IMR-90 (cell line): ENCODE results near the gene MYO9B. TPM values are rescaled to one million over a fixed set of nuclear protein-coding genes. Genes with fewer than 3 reads are reported as not detected.

Experiments
- ATAC-seq: fragments of 200-7000 bp; cut with Tn5 transposase; 2 replicates; pipeline ENCODE4 v1.9.1; 2020; ENCODE audit warnings: low read depth, mild to moderate bottlenecking, moderate library complexity
- BruUV-seq: library from RNA; stranded (reverse); fragments of 400-500 nt; replicated peaks from 2 replicates; lab custom pipeline; 2021; lab: Mats Ljungman, UMichigan
- CTCF ChIA-PET: fragments of 300-600 bp; formaldehyde crosslinking; extraction: SDS; loops from one replicate; lab custom pipeline; 2021; ENCODE audit warnings: antibody characterized with exemption; lab: Yijun Ruan, JAX
- POLR2A ChIA-PET: fragments of 300-600 bp; sonication (Branson Sonifier 250); formaldehyde crosslinking; loops from one replicate; lab custom pipeline; 2022; ENCODE audit warnings: antibody characterized with exemption; ENCODE audit not compliant: unreplicated experiment; lab: Charles Lee
- DNase-seq: peaks from one replicate; pipeline ENCODE4 v3.0.0; 2013
- H2AFZ ChIP-seq: replicated peaks from 2 replicates; pipeline ENCODE3; 2013; ENCODE audit warnings: low read length, mild to moderate bottlenecking; ENCODE audit not compliant: poor library complexity
- H2AK5ac ChIP-seq: 2 replicates; pipeline ENCODE4 v1.6.1; 2013; ENCODE audit warnings: low read depth, low read length, inconsistent platforms
- H2AK9ac ChIP-seq: replicated peaks from 2 replicates; pipeline ENCODE3; 2013; ENCODE audit warnings: mild to moderate bottlenecking, low read depth, low read length, moderate library complexity; ENCODE audit not compliant: poor library complexity
- H2BK120ac ChIP-seq: 2 replicates; pipeline ENCODE4 v1.6.1; 2013; ENCODE audit warnings: low read depth, low read length, inconsistent platforms
- H2BK15ac ChIP-seq: 3 replicates; pipeline ENCODE4 v1.6.1; 2013; ENCODE audit warnings: low read depth, low read length, inconsistent platforms
- H2BK20ac ChIP-seq: 2 replicates; pipeline ENCODE4 v1.6.1; 2013; ENCODE audit warnings: low read depth, mild to moderate bottlenecking, inconsistent platforms, low read length, moderate library complexity
- H2BK5ac ChIP-seq: 2 replicates; pipeline ENCODE4 v1.6.1; 2013; ENCODE audit warnings: mild to moderate bottlenecking, low read depth, low read length, inconsistent platforms; ENCODE audit not compliant: poor library complexity, severe bottlenecking
- H3K14ac ChIP-seq: replicated peaks from 2 replicates; pipeline ENCODE4 v1.6.1; 2013; ENCODE audit warnings: low read depth, low read length, inconsistent platforms
- H3K18ac ChIP-seq: 2 replicates; pipeline ENCODE4 v1.6.1; 2013; ENCODE audit warnings: low read depth, low read length, control low read depth
- H3K23ac ChIP-seq: 2 replicates; pipeline ENCODE4 v1.6.1; 2013; ENCODE audit warnings: low read depth, low read length, inconsistent platforms
- H3K27ac ChIP-seq: 2 replicates; pipeline ENCODE4 v1.5.1; 2013; ENCODE audit warnings: mild to moderate bottlenecking, control low read depth, low read length; ENCODE audit not compliant: insufficient read depth
- H3K27me3 ChIP-seq: 2 replicates; pipeline ENCODE4 v1.6.1; 2013; ENCODE audit warnings: low read length; ENCODE audit not compliant: control insufficient read depth, insufficient read depth
- H3K36me3 ChIP-seq: 2 replicates; pipeline ENCODE4 v1.6.1; 2013; ENCODE audit warnings: low read length, mixed read lengths; ENCODE audit not compliant: control insufficient read depth, insufficient read depth
- H3K4ac ChIP-seq: 2 replicates; pipeline ENCODE4 v1.6.1; 2013; ENCODE audit warnings: low read depth, low read length, inconsistent platforms
- H3K4me1 ChIP-seq: 2 replicates; pipeline ENCODE4 v1.6.1; 2013; ENCODE audit warnings: low read length, mixed read lengths; ENCODE audit not compliant: control insufficient read depth, insufficient read depth
- H3K4me2 ChIP-seq: 2 replicates; pipeline ENCODE4 v1.6.1; 2013; ENCODE audit warnings: low read depth, mild to moderate bottlenecking, control low read depth, low read length, moderate library complexity
- H3K4me3 ChIP-seq: 2 replicates; pipeline ENCODE4 v1.5.1; 2013; ENCODE audit warnings: low read depth, mild to moderate bottlenecking, control low read depth, low read length, moderate library complexity; ENCODE audit not compliant: insufficient read depth
- H3K56ac ChIP-seq: 2 replicates; pipeline ENCODE4 v1.6.1; 2013; ENCODE audit warnings: low read length, inconsistent platforms; ENCODE audit not compliant: insufficient read depth; ENCODE audit errors: extremely low read depth
- H3K79me1 ChIP-seq, 2 experiments: 2 replicates each; pipeline ENCODE4 v1.6.1; 2013; ENCODE audit warnings: low read length in 2 of 2, inconsistent platforms in 1 of 2, low read depth in 1 of 2
- H3K9ac ChIP-seq: 2 replicates; pipeline ENCODE4 v1.6.1; 2013; ENCODE audit warnings: low read depth, low read length, control low read depth
- H3K9me1 ChIP-seq: 2 replicates; pipeline ENCODE4 v1.6.1; 2013; ENCODE audit warnings: low read length, inconsistent platforms; ENCODE audit not compliant: insufficient read depth
- H3K9me3 ChIP-seq: 2 replicates; pipeline ENCODE4 v1.6.1; 2013; ENCODE audit warnings: low read length; ENCODE audit not compliant: control insufficient read depth, insufficient read depth
- H4K20me1 ChIP-seq: 2 replicates; pipeline ENCODE4 v1.6.1; 2013; ENCODE audit warnings: low read length, inconsistent platforms; ENCODE audit not compliant: insufficient read depth
- H4K5ac ChIP-seq: 2 replicates; pipeline ENCODE4 v1.6.1; 2013; ENCODE audit warnings: mild to moderate bottlenecking, low read depth, low read length, control low read depth
- H4K8ac ChIP-seq, 2 experiments: 2 replicates each; pipeline ENCODE4 v1.6.1; 2013; ENCODE audit warnings: low read depth in 2 of 2, low read length in 2 of 2, control low read depth in 1 of 2, inconsistent platforms in 1 of 2
- H4K91ac ChIP-seq: 2 replicates; pipeline ENCODE4 v1.6.1; 2013; ENCODE audit warnings: low read depth, low read length, inconsistent platforms; ENCODE audit not compliant: insufficient read depth
- BHLHE40 ChIP-seq: fragments of 150-350 bp; IDR thresholded peaks from 2 replicates; pipeline ENCODE4 v1.6.1; 2016; ENCODE audit warnings: mild to moderate bottlenecking, low read depth, low read length
- CEBPB ChIP-seq: IDR thresholded peaks from 2 replicates; pipeline ENCODE4 v1.6.1; 2012; ENCODE audit warnings: low read depth, low read length, improper control_type of control experiment
- CHD1 ChIP-seq: IDR thresholded peaks from 2 replicates; pipeline ENCODE4 v1.6.1; 2012; ENCODE audit warnings: low read depth, low read length, improper control_type of control experiment
- FOS ChIP-seq: fragments of 150-350 bp; IDR thresholded peaks from 2 replicates; pipeline ENCODE4 v1.6.1; 2016; ENCODE audit warnings: low read depth, low read length
- MAFK ChIP-seq: IDR thresholded peaks from 2 replicates; pipeline ENCODE4 v1.6.1; 2012; ENCODE audit warnings: low read depth, low read length, improper control_type of control experiment
- MAZ ChIP-seq: IDR thresholded peaks from 2 replicates; pipeline ENCODE4 v1.6.1; 2012; ENCODE audit warnings: low read depth, mild to moderate bottlenecking, low read length, improper control_type of control experiment, moderate library complexity, borderline replicate concordance
- MXI1 ChIP-seq: IDR thresholded peaks from 2 replicates; pipeline ENCODE4 v1.6.1; 2012; ENCODE audit warnings: low read depth, mild to moderate bottlenecking, low read length, moderate library complexity, borderline replicate concordance
- NFE2L2 ChIP-seq: fragments of 150-350 bp; IDR thresholded peaks from 2 replicates; pipeline ENCODE4 v1.6.1; 2016; ENCODE audit warnings: low read depth, mild to moderate bottlenecking, low read length
- POLR2A ChIP-seq: IDR thresholded peaks from 2 replicates; pipeline ENCODE4 v1.6.1; 2012; ENCODE audit warnings: mild to moderate bottlenecking, low read depth, low read length
- RAD21 ChIP-seq: IDR thresholded peaks from 2 replicates; pipeline ENCODE4 v1.6.1; 2012; ENCODE audit warnings: low read length, improper control_type of control experiment
- RCOR1 ChIP-seq: IDR thresholded peaks from 2 replicates; pipeline ENCODE4 v1.6.1; 2012; ENCODE audit warnings: mild to moderate bottlenecking, low read length, improper control_type of control experiment; ENCODE audit not compliant: insufficient replicate concordance
- RFX5 ChIP-seq: IDR thresholded peaks from 2 replicates; pipeline ENCODE4 v1.8.0; 2012; ENCODE audit warnings: low read depth, mild to moderate bottlenecking, low read length, moderate library complexity
- SMC3 ChIP-seq: fragments of 150-350 bp; IDR thresholded peaks from 2 replicates; pipeline ENCODE4 v1.6.1; 2016; ENCODE audit warnings: low read depth, mild to moderate bottlenecking, antibody characterized with exemption, low read length, moderate library complexity
- WGBS, 2 experiments: methylation state at CpG; one replicate each; pipeline versions ENCODE4 v1.1.5 to v1.1.7; 2013; ENCODE audit warnings: missing lambda C conversion rate in 2 of 2; ENCODE audit not compliant: insufficient read length in 1 of 2; ENCODE audit errors: extremely low coverage in 2 of 2; 5-methylcytosine and 5-hydroxymethylcytosine counted together
- dilution Hi-C: fragments of 300-500 bp; cut with HindIII; formaldehyde crosslinking; loops from one replicate; pipeline ENCODE4 v1.14.3; 2018; ENCODE audit warnings: low sequenced_read_pairs; ENCODE audit not compliant: unreplicated experiment
- in situ Hi-C: fragments of 300-500 bp; cut with MboI; formaldehyde crosslinking; loops from 3 replicates; pipeline ENCODE4 v1.14.3; 2019; ENCODE audit warnings: low sequenced_read_pairs, inconsistent platforms, mixed read lengths
- intact Hi-C: fragments of 100-400 bp; cut with micrococcal nuclease; formaldehyde crosslinking; loops from 2 replicates; pipeline ENCODE4 v1.10.0; 2022
- polyA plus RNA-seq, 3 experiments: library from polyadenylated mRNA; depleted of rRNA; stranded (reverse); fragments of >200 nt; gene quantifications; 2 replicates each; pipeline ENCODE4 v1.2.3, GENCODE V29; 2012; ENCODE audit warnings: low replicate concordance in 1 of 3
- total RNA-seq: library from RNA; depleted of rRNA; stranded (reverse); fragments of >200 nt; gene quantifications from 2 replicates; pipeline ENCODE4 v1.2.3, GENCODE V29; 2012
- TF ChIP-seq, protein P1 (sequence below): conservative IDR thresholded peaks from 2 replicates; pipeline ENCODE4 v1.5.1; 2012; ENCODE audit warnings: mild to moderate bottlenecking, low read depth, low read length, improper control_type of control experiment
- TF ChIP-seq, protein P2 (sequence below): fragments of 150-350 bp; IDR thresholded peaks from 2 replicates; pipeline ENCODE4 v1.6.1; 2017; ENCODE audit warnings: mild to moderate bottlenecking, antibody characterized with exemption, low read length, low read depth
- TF ChIP-seq, protein P3 (sequence below): fragments of 150-350 bp; IDR thresholded peaks from 2 replicates; pipeline ENCODE4 v1.6.1; 2016; ENCODE audit warnings: low read depth, mild to moderate bottlenecking, low read length, moderate library complexity, borderline replicate concordance

Gene MYO9B
- total and polyA plus RNA-seq, 2 of the 4 experiments (the other 2 are of a cell fraction) = 61.8 to 77.8 TPM

DNA sequence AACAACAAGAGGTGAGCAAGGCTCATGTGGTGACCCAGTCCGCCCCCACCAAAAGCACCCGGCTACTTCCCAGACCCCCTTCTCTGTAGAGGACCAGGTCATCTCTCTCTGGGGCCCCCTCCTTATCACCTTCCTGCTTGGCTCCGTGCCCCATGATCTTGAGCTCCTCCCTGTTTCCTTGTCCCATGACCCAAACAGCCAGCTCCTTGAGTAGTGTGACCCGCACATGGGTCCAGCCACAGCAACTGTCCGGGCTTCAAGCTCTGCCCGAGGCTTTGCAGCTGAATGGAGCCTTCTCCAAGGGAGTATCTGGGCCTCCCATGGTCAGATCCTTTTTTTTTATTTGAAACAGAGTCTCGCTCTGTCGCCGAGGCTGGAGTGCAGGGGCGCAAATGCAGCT, 61.8 kb downstream of the MYO9B start:
- in situ Hi-C loops (no loop called here), intact Hi-C loops (no loop called here), dilution Hi-C loops (no loop called here)
- Histone ChIP-seq H3K36me3 (peaks cover 7% of the 10 kb centered on the region), H2AFZ (no peak overlapping the region), H2BK5ac (no peak overlapping the region), H4K5ac (no peak overlapping the region), H2BK20ac (no peak overlapping the region), H3K9me1 (peaks cover 8% of the 10 kb centered on the region; the same call in 1 of the 2 replicates), H3K23ac (no peak overlapping the region), H2BK15ac (no peak overlapping the region), H3K4ac (no peak overlapping the region), H3K27me3 (no peaks in the 10 kb centered on the region), H3K9me3 (no peaks in the 10 kb centered on the region), H2BK120ac (no peak overlapping the region), H3K56ac (no peak overlapping the region), H2AK5ac (no peak overlapping the region), H3K14ac (no peak overlapping the region), H4K8ac (no peak overlapping the region), H3K4me2 (no peak overlapping the region), H3K9ac (no peak overlapping the region), H3K18ac (no peak overlapping the region), H2AK9ac (no peak overlapping the region), H4K91ac (no peak overlapping the region), H3K27ac (no peak overlapping the region), H3K79me1 (peaks cover 38 to 71% of the 10 kb centered on the region in 2 experiments), H3K4me1 (peaks cover 11% of the 10 kb centered on the region), H4K20me1 (peaks cover 16% of the 10 kb centered on the region), H3K4me3 (no peak overlapping the region)
- POLR2A ChIA-PET = no interaction called here
- no TSS peak for BruUV-seq
- DNase-seq (no peak), ATAC-seq (no peak)
- WGBS, 2 experiments = 89% methylated on average over 5 of the region's 10 CpGs; no CpG with 5 or more reads in 1 of the 2 experiments
- CTCF ChIA-PET = no interaction called here
- TF ChIP-seq SMC3 (no peak), BHLHE40 (no peak), MAZ (no peak), RFX5 (no peak), MXI1 (no peak), CHD1 (no peak), POLR2A (no peak), CEBPB (no peak), RCOR1 (no peak), FOS (no peak), RAD21 (no peak), MAFK (no peak), NFE2L2 (no peak)
- TF ChIP-seq, protein P1, sequence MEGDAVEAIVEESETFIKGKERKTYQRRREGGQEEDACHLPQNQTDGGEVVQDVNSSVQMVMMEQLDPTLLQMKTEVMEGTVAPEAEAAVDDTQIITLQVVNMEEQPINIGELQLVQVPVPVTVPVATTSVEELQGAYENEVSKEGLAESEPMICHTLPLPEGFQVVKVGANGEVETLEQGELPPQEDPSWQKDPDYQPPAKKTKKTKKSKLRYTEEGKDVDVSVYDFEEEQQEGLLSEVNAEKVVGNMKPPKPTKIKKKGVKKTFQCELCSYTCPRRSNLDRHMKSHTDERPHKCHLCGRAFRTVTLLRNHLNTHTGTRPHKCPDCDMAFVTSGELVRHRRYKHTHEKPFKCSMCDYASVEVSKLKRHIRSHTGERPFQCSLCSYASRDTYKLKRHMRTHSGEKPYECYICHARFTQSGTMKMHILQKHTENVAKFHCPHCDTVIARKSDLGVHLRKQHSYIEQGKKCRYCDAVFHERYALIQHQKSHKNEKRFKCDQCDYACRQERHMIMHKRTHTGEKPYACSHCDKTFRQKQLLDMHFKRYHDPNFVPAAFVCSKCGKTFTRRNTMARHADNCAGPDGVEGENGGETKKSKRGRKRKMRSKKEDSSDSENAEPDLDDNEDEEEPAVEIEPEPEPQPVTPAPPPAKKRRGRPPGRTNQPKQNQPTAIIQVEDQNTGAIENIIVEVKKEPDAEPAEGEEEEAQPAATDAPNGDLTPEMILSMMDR = no peak
- TF ChIP-seq, protein P2, sequence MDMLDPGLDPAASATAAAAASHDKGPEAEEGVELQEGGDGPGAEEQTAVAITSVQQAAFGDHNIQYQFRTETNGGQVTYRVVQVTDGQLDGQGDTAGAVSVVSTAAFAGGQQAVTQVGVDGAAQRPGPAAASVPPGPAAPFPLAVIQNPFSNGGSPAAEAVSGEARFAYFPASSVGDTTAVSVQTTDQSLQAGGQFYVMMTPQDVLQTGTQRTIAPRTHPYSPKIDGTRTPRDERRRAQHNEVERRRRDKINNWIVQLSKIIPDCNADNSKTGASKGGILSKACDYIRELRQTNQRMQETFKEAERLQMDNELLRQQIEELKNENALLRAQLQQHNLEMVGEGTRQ = no peak
- TF ChIP-seq, protein P3, sequence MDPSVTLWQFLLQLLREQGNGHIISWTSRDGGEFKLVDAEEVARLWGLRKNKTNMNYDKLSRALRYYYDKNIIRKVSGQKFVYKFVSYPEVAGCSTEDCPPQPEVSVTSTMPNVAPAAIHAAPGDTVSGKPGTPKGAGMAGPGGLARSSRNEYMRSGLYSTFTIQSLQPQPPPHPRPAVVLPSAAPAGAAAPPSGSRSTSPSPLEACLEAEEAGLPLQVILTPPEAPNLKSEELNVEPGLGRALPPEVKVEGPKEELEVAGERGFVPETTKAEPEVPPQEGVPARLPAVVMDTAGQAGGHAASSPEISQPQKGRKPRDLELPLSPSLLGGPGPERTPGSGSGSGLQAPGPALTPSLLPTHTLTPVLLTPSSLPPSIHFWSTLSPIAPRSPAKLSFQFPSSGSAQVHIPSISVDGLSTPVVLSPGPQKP = no peak
